ENCODE data around the gene UBR4.
"Not testable (repeated sequence)": the region's sequence is repeated elsewhere in the genome, so short reads cannot be mapped to it uniquely, and the experiment has no call there.

Gene UBR4

DNA sequence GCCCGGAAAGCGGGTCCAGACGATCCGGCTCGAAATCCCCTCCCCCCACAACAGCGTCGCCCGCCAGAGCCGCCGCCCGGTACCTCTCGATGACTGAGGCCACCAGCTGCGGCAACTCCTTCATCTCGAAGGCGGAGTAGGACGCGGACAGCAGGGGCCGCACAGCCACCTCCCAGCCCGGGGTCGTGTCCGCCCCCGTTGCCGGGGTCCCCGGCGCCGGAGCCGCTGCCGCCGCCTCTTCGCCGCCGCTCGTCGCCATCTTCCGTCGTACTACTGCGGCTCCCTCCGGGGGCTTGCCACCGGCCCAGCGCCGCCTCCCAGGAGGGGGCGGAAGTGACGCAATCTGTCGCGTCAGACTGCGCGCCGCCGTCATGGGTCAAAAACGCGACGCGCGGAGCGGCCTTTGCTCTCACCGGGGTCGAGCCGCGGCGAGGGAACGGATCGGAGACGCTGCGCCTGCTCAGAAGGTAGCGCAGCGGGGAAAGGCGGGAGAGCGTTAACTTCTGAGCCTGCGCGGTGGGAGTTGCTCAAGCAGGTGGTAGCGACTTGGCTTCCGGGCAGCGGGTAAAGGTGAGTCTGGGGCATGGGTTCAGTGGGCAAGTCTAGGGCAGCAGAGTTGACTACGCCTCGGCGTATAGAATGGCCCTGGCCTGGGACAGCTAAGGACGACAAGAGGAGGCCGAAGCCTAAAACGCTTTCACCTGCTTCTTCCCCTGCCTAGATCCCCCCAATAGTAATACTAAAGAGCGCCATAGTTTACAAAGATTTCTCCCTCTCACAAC is at the start of gene UBR4:
Gene UBR4, minus strand, starts transcription at position 277 of the 782 bp plus-strand sequence. Its CDS starts 18 bp downstream, at position 259.
- peak; percentile 97 for DNase-seq

DNA sequence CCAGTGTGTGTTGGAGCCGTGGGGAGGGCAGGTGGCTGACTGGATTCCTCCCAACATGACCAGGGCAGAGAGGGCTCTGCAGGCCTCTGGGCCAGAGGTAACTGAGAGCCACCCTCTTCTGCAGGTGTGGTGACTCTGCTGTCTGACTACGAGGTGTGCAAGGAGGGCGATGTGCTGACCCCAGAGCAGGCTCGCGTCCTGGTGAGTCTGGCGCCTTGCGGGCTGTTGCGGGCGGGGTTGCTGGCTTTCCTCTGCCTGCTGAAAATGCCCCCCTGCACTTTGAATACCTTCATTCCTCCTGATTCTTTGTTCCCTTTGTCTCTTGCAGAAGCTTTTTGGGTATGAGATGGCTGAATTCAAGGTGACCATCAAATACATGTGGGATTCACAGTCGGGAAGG is 48.3 kb upstream of the UBR4 start:
- no peak for DNase-seq

DNA sequence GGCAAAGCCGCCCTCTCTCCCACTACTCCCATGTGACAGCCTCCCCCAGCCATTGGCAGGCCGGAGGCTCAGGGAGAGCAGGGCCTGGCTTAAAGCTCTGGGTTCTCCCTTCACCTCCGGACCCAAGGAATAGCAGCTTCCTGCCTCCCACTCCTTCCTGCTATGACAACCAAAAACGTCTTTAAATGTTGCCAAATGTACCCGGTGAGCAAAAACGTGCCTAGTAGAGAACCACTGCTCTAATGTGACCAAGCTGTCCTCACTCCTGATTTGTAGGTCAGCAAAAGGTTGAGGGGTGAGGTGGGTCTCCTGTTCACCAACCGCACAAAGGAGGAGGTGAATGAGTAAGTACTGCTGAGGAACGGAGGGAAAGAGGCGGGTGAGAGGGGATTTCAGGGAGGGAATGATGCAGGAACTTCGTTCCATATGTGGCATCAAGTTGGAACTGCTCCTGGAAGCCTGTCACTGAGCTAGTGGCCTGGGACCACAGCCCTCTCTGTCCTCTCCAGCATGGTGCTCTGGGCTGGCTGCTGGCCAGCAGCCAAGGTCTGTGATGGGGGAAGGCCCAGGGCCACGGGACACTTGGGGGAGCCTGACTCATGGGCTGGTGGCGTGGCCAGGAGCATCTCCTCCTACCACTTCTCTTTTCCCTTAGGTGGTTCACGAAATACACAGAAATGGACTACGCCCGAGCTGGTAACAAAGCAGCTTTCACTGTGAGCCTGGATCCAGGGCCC is 47.3 kb upstream of the UBR4 start:
- DNase-seq, result no peak

DNA sequence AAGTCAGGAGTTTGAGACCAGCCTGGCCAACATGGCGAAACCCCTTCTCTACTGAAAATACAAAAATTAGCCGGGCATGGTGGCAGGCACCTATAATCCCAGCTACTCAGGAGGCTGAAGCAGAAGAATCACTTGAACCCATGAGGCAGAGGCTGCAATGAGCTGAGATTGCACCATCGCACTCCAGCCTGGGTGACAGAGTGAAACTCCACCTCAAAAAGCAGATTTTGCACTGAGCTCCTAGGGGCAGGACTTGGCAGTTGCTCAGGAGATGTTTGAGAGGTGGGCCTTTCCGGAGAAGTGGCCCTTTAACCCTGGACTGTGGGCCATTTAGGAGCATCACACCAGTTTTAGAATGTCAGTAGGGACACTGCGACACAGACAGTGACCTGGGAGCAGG is 46.2 kb upstream of the UBR4 start:
- not testable (repeated sequence) for DNase-seq

DNA sequence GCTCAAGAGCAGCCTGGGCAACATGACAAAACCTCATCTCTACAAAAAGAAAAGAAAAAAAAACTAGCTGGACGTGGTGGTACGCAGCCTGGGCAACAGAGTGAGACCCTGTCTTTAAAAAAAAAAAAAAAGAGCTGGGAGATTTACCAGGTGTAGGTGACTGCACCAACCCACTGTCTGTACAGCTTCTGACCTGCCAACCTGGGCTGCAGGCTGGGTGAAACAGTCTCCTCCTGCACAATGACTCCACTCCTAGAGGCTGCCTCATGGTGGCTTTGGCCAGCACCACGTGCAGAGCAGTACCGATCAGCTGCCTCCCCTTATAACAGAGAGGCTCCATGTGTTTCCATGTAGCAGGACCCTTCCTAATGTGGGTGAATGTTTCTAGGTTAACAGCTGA is 45.2 kb upstream of the UBR4 start:
- no peak for DNase-seq

DNA sequence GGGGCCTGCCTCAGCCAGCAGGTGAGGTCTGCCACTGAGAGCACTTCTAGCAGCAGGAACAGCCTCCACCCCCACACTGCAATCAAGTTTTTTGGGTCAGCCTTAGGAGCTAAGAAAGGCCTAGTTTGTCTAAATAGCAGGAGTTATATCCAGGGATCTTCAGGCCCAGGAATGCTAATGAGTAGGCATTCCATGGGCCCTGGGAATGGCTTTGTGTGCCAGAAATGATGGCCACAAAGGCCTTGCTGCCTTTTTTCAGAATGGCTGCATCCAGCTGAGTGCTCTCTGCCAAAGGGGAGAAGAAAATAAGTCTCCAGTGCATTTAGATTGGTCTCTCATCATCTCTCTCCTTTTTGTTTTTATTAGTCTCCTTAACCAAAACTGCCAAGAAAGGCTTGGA is 44.4 kb upstream of the UBR4 start:
- DNase-seq, result no peak

DNA sequence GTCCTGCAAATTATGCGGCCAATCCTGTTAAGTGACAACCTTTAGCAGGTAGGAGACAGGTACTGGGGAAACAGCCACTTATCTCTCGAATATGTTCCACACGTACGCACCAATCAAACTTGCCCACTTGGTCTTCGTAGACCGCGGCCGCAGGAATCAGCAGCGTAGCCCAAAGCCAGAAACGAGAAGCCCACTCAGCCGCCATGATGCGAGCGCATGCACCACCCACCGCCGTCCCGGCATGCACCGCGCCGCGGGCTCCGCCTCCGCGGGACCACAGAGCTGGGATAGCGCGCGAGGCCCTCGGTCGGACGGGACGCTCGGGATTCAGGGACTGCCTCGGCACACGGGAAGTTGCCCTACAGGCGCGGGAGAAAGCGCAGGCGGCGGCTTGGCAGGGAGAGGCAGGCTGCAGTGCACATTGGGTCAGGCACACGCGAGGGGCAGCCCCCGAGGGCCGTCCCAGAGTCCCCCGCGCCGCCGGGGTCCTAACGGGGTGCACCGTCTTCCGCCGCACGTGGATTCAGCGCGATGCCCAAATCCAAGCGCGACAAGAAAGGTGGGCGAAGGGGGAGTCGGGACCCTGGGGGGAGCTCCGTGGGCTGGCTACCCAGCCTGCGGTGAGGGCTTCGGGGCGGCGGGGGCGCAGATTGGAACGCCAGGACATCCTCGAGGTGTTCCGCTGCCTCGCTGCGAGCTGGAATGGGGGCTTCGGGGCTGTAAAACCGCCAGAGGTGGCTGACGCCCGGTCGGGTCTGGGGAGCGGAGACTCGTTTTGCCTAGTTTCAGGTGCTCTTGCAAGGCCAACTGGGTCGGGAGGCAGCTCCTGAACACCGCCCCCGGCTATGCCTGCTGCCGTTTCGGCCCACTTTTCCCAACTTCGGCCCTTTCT is 41.5 kb upstream of the UBR4 start, which contains the start of the genes EMC1 and MRTO4:
Gene EMC1, minus strand, starts transcription at position 220 of the 892 bp plus-strand sequence. Its CDS starts 15 bp downstream, at position 205.
Gene MRTO4, plus strand, starts transcription at position 501 of the 892 bp plus-strand sequence. Its CDS starts 31 bp downstream, at position 532.
- DNase-seq, result peak; percentile 96

DNA sequence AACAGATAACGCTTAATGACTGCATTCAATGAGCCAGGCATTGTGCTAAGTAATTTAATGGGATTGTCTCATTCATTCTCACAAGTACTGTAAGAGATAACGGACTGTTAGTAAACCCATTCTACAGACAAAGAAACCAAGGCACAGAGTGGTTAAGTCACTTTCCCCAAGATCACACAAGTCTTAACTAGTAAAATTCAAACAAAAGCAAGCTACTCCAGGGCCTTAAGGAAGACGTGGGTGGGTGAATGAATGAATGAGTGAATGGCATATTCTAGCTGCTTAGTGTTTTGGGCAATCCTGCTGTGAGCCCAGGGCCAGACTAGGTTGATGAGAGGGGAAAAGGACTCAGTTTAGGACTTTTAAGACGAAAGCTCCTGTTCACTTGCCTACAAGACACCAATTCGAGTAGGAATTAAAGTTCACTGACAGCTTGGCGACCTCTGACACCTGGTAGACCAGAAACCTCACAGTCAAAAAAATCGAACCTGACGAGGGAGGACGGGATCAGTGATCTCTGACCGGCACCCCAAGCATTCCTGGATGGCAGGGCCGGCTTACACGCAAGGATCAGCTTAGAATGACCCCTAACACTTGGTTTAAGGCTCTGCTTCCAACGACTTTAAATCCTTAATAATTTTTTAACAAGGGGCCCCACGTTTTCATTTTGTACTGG is 40.7 kb upstream of the UBR4 start:
- peak; percentile 37 for DNase-seq

DNA sequence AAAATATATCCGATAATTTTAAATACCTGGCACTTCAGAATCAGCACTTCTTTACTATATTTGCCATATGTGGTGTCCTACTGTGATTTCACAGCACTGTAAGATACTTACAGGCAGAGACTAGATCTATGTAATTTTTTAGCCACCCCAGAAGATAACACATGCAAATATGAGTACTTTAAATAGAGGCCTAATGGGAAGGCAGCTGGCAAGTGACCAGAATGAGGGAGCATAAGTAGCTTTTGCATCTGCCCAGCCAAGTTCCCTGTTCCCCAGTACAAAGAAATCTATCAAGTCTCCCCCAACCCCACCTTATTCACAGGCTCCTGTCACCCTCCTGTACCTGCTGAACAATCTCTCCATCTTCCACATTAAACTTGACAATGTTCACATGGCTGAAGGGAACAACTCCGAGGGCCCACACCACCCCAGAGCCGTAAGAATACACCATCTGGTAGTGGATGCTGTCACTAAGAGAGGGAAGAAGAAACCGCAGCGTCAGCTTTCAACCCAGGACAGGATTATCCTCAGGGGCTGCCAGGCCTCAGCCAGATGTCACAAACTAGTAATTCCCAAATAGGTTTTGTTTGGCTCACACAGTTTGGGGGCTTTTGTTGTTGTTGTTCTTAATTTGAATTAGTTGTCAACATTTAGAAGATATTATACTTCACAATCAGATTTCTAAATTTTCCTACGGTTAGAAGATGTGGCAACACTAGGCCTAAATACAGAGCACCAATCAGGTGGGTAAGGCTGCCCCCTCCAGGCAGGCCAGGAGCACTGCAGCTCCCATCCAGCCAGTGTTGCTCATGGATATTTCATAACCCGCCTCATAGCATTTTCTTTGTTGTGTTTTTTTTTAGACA is 30.8 kb upstream of the UBR4 start:
- DNase-seq, result peak; percentile 74

DNA sequence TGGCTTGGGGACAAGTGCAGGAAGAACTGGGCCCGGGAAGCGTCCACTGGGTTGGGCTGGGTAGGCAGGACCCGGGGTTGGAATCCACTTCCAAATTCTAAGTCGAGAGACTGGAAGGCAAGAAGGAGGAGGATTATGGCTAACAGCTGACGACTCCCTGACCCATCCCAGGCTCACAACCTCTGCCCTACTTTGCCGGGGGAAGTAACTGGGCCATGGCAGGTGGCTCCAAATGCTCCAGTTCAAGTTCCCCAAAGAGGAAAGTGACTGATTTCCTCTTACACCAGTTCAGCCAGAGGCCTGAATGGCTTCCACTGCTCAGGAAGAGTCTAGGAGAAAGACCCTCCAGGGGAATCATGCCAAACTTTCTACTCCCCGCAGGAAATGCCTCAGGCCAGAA is 29.8 kb upstream of the UBR4 start:
- no peak for DNase-seq

DNA sequence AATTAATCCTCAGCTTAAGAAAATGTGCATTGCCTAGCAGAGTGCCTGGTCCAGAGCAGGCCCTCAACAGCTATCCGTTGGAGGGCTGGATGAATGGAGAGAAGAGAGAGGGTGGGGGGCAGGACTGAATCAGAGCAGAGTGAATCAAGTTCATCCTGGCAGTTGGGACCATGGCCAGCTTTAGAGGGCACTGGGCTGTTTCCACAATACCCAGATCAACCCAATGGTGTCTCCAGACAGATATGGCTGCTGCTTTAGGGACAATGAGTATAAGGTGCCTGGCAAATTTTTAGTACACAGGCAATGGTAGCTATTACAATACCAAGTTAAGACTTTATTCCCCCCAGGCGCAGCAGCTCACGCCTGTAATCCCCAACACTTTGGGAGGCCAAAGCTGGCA is 24.2 kb upstream of the UBR4 start:
- no peak for DNase-seq

DNA sequence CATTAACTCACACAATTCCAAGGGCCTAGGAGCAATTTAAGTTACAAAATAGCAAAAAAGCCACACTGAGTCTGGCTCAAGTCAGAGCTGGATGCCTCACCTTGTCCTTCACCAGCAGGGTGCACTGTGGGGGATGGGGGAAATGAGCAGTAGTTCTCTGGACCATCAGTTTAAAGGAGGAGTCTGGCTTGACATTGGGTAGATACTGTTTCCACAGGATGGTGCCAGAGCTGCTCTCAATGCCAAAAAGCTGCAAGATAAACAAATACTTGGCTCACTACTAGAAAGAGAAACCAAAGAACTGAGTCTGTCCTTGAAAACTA is 22.4 kb upstream of the UBR4 start:
- no peak for DNase-seq

DNA sequence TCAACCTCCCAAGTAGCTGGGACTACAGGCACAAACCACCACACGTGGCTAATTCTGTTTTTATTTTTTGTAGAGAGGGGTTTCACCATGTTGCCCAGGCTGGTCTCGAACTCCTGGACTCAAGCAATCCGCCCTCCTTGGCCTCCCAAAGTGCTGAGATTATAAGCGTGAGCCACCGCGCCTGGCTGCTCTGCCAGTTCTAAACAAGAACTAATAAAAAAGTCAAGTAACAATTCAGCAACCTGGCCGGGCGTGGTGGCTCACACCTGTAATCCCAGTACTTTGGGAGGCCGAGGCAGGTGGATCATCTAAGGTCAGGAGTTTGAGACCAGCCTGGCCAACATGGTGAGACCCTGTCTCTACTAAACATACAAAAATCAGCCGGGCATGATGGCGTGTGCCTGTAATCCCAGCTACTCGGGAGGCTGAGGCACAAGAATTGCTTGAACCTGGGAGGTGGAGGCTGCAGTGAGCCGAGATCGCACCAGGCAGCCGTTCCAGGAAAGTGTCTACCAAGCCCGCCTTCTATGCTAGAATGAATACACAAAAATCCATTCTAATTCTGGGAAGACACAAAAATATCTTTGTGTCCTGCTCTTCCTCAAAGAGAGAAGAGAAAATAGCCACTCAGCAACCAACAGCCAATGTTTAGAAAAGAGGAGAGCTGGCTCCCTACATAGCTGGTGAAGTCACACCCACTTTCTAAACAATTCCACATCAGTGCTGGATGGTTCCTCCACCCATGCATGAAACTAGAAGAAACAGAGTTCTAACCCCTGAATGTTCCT is 21.9 kb upstream of the UBR4 start:
- not testable (repeated sequence) for DNase-seq

DNA sequence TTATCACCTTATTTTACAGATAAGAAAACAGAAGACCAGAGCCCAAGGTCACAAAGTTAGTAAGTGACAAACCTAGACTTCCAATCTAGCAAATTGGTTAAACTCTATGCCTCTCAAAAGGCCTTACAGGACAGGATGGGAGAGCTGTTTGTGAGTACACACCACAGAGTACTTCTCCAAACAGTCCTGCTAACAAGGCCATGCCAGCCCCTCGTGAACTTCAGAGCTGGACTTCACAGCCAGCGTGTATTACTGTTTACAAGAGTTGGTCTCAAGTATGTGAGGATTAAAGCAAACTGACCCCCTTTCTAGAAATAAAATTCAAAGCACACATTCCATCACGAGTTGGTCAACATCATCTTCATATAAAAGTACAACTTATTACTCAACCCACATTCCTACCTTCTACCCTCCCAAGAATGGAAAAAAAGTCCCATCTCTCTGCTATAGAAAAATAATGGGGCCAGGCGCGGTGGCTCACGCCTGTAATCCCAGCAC is 19.8 kb upstream of the UBR4 start:
- no peak for DNase-seq

DNA sequence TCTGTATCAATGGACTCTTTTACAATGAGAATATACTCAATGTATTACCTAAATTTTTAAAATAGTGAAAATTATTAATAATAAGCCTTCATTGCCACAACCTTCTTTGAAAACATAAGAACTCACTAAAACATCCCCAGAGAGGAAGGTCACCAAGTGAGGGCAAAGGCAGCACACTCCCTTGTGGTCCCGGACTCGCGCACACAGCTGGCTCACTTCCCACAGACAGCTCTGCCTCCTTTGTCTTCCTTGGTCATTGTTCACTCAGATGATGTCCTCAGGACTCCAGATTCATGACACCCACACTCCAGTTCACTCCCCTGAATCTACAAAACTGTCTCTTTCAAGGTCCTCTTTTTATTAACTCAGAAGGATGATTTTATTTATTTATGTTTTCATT is 19.2 kb upstream of the UBR4 start:
- no peak for DNase-seq

DNA sequence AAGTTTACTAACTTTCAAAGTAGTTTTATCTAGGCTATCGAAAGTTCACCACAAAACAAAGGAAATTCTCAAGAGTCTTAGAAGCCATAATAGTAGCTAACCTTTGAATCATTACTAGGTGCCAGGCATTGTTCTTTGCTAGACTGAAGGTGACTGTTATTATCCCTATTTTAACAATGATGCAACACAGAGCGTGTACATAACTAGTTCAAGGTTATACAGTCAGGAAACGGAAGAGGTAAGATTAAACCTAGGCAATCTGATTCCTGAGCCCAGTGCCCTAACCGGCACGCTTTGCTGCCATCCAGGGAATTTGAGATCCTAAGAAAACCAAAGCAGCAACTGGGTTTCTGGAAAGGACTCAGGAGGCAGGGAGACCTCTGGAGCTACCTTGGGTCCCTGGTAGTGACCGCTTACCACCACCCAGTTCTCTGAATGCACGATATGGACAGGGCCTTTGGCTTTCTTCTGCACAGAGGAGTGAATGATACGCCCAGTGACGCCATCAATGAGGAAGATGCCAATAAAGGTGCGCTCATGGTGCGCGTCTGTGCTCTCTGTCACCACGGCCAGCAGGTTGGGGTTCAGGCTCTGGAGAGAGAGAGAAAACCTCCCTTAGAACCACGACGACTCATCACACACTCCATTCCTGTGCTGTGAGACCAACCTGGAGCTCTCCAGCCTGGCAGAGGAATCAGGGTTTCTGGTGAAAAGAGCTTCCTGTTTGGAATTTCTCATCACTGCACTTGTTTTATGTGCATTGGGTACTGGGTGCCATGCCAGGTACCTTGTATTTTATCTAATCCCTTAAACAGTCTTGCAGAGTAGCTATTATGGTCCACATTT is 13.1 kb upstream of the UBR4 start:
- DNase-seq, result no peak

DNA sequence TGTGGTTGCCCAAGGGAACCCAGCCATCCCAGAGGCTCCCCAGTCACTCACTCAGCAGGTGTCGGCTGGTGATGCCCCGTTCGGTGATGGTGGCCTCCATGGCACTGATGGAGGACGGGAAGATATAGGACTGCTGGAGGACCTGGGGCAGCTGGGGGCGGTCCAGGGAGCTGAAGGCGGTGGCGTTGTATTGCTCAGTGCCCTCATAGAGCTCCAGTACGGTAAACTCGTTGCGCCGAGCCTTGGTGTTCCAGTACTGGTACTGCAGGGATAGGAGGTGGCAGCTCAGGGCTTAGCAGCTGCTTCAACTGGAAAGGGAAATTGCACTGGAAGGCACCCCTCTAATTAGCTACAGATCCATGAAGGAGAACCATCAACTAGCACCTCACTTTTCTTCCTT is 12.5 kb upstream of the UBR4 start:
- no peak for DNase-seq

DNA sequence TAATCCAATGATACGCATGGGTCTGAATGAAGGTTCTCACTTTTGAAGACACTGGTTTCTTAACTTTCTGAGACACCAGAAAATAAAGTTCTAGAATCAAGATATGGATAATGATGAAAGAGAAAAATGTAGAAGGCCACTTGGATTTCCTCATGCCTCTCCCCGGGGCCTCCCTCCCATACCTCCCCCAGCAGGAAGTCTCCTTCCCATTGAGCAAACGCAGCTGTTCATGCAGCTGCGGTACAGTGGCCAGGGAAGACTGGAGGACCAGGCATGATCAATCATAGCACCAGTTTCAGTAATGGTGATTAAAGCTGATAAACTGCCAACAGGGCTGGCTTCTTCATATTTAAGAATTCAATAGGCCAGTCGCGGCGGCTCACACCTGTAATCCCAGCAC is 10.9 kb upstream of the UBR4 start:
- no peak for DNase-seq

DNA sequence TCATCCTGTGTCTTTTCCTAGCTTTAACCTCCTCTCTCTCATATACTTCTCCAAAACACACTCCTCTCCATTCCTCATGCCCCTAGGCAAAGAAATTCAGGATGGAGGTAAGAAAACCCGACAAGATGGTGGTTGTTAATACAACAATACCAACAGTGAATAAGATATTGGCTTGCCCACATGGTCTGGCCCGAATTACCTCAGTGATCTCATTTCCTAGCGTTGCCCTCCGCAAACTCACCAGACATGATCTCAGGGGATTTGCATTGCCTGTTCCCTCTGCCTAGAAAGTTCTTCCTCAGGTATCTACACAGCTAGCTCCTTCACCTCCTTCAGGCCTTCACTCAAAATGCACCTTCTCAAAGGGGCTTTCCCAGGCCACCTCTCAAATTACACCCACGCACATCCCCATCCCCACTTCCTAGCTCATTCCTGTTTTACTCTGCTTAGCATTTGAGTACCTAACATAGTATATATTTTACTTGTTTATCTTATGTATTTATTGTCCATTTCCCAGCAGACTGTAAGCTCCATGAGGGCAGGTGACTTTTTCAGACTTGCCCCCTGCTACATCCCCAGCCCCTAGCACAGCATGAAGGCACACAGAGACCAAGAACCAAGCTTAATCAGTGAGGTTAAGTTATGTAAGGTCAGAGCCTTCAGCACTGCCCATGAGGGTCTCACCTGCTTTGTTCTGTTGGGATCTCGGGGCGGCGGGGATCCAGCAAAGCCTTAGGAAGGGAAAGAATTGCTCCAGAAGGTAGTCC is 10.2 kb upstream of the UBR4 start:
- DNase-seq, result no peak

Measured in activated CD4-positive, CD25-positive, alpha-beta regulatory T cell treated with anti-CD3 and anti-CD28 coated beads, Interleukin-2, amount 50 U/mL, for 72 hours (primary cell).